H7 (cell line): ENCODE measurements around the gene SCGB3A2. TPM values are rescaled to one million over a fixed set of nuclear protein-coding genes. Genes with fewer than 3 reads are reported as not detected.

Source experiments
- DNase-seq: peaks from one replicate; pipeline ENCODE4 v3.0.0; 2012
- H3K27me3 ChIP-seq: 2 replicates; pipeline ENCODE4 v1.6.0; 2011; ENCODE audit warnings: mild to moderate bottlenecking, low read length; ENCODE audit not compliant: control insufficient read depth, insufficient read depth
- H3K36me3 ChIP-seq: replicated peaks from 2 replicates; pipeline ENCODE4 v1.5.1; 2011; ENCODE audit warnings: low read length; ENCODE audit not compliant: control insufficient read depth, insufficient read depth
- H3K4me3 ChIP-seq: 2 replicates; pipeline ENCODE4 v1.5.1; 2011; ENCODE audit warnings: low read depth, mild to moderate bottlenecking, control low read depth, low read length, moderate library complexity; ENCODE audit not compliant: insufficient read depth
- total RNA-seq: library from RNA; depleted of rRNA; stranded (reverse); fragments of >200 nt; shearing (Covaris generic); gene quantifications from 2 replicates; pipeline ENCODE4 v1.2.3, GENCODE V29; 2014; rRNA removed

The SCGB3A2 gene
- 42.0 and 51.2 TPM in 2 replicates for total RNA-seq

GRCh38 chr5:147878066-147878759, at the start of gene SCGB3A2:
Gene SCGB3A2 (plus strand): TSS chr5:147878711. CDS start chr5:147878804, 93 bp downstream.
- DNase-seq = no peak
- no peaks in the 10 kb centered on the region for H3K27me3 ChIP-seq

GRCh38 chr5:147830035-147830434, 48.5 kb upstream of the SCGB3A2 start:
- DNase-seq = no peak
- H3K36me3 ChIP-seq = no peaks in the 10 kb centered on the region
- no peaks in the 10 kb centered on the region for H3K27me3 ChIP-seq
- H3K4me3 ChIP-seq = no peak overlapping the region

More at GRCh38 chr5:147878066-147878759, at the start of gene SCGB3A2:
- no peak within 1 kb of the TSS for H3K4me3 ChIP-seq
- peaks cover 2% of the 10 kb centered on the region for H3K36me3 ChIP-seq

DNA sequence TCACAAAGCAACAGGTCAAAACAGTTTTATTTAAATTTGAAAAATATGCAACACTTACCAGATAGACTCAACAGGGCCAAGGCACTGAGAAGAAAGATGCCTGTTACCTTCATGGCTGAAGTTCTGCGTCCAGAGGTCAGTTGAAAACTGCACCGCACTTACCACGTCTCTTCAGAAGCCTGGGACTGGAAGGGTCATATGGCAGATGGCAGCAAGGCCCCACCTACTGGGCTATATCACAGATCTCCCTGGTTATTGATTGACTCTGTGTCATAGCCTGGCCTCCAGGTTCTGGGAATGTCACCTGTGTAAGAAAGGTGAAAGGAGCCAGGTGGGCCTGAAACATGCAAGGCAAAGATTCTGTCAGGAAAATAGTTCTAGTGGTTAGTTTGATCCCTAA, 47.0 kb upstream of the SCGB3A2 start, which contains the start of gene SPINK1:
SPINK1 (minus strand) TSS at position 207 of the 400 bp plus-strand sequence; CDS start at position 113, 94 bp downstream.
- H3K27me3 ChIP-seq = no peaks in the 10 kb centered on the region
- no peak within 1 kb of the TSS for H3K4me3 ChIP-seq
- DNase-seq = no peak
- H3K36me3 ChIP-seq = no peaks in the 10 kb centered on the region

DNA sequence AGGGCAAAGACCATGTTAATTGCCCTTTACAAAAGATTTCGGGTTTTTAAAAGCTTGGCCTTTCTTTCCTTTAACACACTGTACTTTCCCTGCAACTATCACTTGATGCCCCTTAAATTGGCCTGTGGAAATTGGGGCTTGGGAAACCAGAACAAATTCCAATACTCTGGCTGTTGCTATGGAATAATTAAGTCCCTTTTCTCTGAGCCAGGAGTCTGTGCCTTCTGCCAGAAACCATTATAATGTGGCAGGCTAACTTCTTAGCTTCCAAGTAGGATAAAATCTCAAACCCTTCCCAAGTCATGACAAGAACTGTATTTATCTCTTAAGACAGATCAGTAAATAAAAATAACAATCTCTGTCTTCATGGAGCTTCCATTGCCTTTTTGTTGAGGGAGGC, 46.0 kb upstream of the SCGB3A2 start:
- no peak overlapping the region for H3K4me3 ChIP-seq
- DNase-seq = no peak
- no peaks in the 10 kb centered on the region for H3K36me3 ChIP-seq
- no peaks in the 10 kb centered on the region for H3K27me3 ChIP-seq

DNA sequence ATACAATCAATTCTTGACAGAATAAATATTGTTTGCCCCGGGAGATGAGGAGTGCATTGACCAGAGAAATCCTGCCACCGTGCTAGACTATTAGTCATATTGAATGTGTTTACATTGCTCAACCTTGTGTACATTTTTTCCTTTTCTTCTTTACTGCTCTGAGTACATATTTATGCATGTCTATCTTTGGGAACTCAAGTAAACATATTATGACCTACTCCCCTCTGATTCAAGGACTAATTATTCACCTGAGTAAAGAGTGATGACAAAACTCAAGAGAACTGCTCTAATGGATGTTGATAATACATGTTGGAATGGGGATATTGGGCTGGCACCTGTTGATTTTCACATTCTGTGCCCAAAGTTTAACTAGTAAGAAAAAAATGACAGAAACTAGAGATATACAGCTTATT, 43.1 kb upstream of the SCGB3A2 start:
- no peaks in the 10 kb centered on the region for H3K36me3 ChIP-seq
- H3K27me3 ChIP-seq = no peaks in the 10 kb centered on the region
- no peak overlapping the region for H3K4me3 ChIP-seq
- no peak for DNase-seq

DNA sequence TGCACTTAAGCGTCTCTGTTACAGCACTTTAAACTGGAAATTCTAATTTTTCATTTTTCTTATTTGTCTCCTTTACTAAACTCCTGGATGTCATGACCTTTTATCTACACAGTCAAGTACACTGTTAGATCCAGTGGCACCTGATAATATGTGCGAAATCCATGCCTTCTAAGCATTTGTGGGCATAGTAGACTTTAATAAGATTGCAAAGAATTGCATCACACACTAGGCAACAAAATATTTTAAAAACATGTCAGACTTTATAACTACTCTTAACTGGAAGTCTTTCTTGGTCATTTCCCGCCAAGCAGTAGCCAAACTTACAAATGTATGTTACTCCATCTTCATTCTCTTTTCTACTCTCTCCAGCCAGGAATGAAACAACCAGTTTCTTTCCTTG, 42.1 kb upstream of the SCGB3A2 start:
- Histone ChIP-seq H3K27me3 (no peaks in the 10 kb centered on the region), H3K36me3 (no peaks in the 10 kb centered on the region), H3K4me3 (no peak overlapping the region)
- DNase-seq = no peak

GRCh38 chr5:147842869-147843268, 35.6 kb upstream of the SCGB3A2 start:
- no peaks in the 10 kb centered on the region for H3K27me3 ChIP-seq

DNA sequence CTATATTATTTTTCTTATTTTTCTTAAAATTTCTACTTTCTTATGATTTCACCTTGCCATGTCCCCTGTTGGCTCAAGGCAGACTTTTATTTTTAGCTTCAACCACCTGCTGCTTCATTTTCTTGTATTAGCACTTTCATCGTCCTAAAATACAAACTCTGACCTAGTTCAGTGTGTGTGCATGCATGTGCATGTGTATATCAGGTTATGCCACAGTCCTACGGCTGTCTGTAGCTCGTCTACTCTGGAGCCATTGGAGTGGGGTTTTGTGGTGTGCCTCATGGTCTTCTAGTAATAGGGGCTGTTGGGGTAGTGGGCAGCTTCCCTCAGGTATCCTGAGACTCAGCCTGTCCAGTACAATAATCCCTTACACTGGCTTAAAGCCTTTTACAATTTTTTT, 33.7 kb upstream of the SCGB3A2 start:
- DNase-seq = no peak
- no peaks in the 10 kb centered on the region for H3K27me3 ChIP-seq
- no peak overlapping the region for H3K4me3 ChIP-seq
- H3K36me3 ChIP-seq = no peaks in the 10 kb centered on the region

More at GRCh38 chr5:147842869-147843268, 35.6 kb upstream of the SCGB3A2 start:
- no peaks in the 10 kb centered on the region for H3K36me3 ChIP-seq
- H3K4me3 ChIP-seq = no peak overlapping the region
- no peak for DNase-seq

GRCh38 chr5:147845618-147846017, 32.9 kb upstream of the SCGB3A2 start:
- no peaks in the 10 kb centered on the region for H3K27me3 ChIP-seq
- H3K36me3 ChIP-seq = no peaks in the 10 kb centered on the region
- DNase-seq = no peak
- no peak overlapping the region for H3K4me3 ChIP-seq

GRCh38 chr5:147849226-147849625, 29.3 kb upstream of the SCGB3A2 start:
- Histone ChIP-seq H3K36me3 (no peaks in the 10 kb centered on the region), H3K27me3 (no peaks in the 10 kb centered on the region), H3K4me3 (no peak overlapping the region)
- no peak for DNase-seq

DNA sequence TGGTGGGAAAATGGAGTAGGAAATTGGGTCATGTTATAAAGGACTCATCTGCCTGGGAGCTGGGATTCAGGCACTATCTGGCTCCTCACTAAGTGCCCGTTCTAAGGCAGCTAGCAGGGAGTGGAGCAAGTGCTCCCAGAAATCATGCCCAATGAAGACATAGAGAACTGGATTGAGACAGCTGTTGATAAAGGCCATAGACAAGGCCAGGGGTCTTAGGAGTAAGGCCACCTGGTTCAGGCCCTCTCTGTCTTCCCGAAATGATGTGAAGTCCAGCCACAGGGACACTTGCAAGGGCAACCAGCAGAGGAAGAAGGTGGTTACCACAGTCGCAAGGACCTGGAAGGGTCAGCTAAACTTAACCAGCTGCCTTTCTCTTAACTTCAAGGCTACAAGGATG, 26.9 kb upstream of the SCGB3A2 start:
- no peaks in the 10 kb centered on the region for H3K27me3 ChIP-seq
- DNase-seq = no peak
- H3K4me3 ChIP-seq = no peak overlapping the region
- H3K36me3 ChIP-seq = no peaks in the 10 kb centered on the region

GRCh38 chr5:147852365-147852764, 26.1 kb upstream of the SCGB3A2 start:
- Histone ChIP-seq H3K4me3 (no peak overlapping the region), H3K36me3 (no peaks in the 10 kb centered on the region), H3K27me3 (no peaks in the 10 kb centered on the region)
- no peak for DNase-seq

DNA sequence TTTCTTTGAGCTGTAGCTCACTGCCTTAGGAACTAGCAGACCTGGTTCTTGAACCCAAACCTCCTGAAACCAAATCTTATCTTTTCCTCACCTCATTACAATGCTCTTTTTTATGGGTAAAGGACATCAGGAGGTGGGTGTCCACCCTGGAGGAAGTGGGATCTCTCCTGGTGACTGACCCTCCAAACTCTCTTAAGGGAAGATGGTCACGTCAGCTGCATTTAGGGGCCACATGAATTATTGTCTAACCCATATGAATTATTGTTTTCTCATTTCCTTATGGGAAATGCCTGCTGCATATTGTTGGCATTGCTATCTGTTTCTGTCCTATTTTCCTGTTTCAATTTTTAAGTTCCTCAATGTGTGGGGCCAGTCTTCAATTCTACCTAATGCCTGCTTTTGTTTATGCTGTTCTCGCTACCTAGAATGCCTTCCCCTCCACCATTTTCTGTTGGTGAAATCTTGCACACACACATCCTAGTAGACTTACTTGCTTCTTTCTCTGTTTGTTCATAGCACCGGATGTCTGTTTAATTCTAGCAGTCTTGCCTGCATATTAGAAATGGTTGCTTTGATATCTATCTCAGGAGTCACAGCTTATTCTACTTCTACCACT, 25.0 kb upstream of the SCGB3A2 start:
- Histone ChIP-seq H3K4me3 (no peak overlapping the region), H3K27me3 (no peaks in the 10 kb centered on the region), H3K36me3 (no peaks in the 10 kb centered on the region)
- DNase-seq = no peak

DNA sequence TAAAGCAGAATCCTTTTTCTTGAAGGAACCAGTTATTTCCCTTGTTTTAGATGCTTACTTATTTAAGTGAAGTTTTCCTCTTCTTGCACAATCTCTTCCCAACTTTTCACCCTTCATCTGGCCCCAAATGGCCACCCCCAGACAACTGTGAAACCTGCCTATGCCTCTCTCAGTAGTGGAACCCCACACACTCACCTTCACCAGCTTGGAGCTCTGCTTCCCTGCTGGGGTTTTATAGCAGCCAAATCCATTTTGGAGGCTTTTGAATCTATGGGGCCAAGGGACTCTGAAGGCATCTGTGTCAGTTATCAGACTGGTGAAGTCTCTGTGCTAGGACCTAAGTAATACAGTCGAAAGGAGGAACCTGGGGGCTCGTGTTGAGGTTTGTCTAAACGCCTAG, 24.2 kb upstream of the SCGB3A2 start:
- no peaks in the 10 kb centered on the region for H3K27me3 ChIP-seq
- H3K4me3 ChIP-seq = no peak overlapping the region
- no peaks in the 10 kb centered on the region for H3K36me3 ChIP-seq
- no peak for DNase-seq
